Stimulated activated CD4-positive, alpha-beta T cell treated with anti-CD3 and anti-CD28 coated beads, Interleukin-2, amount 100 ng/mL, for 24 hours (primary cell): ENCODE measurements around the gene ITPK1.

Source experiments
- DNase-seq, 2 donors: peaks; one replicate each; pipeline ENCODE4 v3.0.0-alpha.2; 2020

ITPK1 gene

DNA sequence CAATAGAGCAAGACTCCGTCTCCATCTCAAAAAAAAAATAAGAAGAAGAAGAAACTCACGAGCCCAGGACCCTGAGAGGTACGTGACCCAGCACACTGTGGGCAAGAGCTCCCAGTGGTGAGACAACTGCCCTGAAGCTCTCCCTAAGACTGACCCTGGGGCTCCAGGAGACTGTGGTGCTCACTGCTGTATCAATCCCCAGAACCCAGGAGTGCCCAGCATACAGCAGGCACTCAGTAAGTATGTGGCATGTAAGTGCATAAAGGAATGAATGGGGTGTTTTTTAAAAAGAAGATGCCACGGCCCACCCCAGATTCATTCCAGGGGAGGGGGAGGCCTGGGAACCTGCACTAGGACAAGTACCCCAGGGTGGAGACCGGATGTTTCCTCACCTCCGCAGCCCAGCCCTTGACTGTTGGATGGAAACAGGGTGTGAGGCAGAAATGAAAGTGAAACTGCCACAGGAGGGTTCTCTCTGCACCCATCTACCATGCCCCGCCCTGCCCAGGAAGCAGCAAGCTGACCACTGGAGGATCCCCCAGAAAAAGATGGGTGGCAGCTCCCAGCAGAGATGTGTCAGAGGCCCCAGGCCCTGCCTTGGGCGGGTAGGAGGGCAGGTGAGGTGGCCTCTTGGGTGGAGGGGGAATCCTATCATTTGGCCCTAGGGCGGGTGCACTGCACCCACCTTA is 12.2 kb downstream of the ITPK1 start:
- peak; percentile 57 to 59 for DNase-seq

DNA sequence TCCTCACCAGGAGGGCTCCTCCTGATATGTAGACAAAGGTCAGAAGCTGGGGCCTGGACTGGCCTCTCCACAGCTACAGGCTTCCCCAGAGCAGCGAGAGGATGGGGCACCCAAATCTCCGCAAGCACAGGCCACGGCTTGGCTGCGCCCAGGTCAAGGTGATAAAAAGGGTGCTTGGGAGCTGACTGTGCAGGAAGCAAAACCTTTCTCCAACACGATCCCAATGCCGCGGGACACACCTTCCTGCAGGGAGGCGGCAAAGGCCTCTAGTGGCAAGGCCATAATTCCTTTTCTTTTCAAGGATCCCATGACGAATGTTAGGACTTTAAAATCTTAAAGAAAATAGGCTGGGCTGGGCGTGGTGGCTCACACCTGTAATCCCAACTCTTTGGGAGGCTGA is 13.6 kb downstream of the ITPK1 start:
- no peak for DNase-seq

DNA sequence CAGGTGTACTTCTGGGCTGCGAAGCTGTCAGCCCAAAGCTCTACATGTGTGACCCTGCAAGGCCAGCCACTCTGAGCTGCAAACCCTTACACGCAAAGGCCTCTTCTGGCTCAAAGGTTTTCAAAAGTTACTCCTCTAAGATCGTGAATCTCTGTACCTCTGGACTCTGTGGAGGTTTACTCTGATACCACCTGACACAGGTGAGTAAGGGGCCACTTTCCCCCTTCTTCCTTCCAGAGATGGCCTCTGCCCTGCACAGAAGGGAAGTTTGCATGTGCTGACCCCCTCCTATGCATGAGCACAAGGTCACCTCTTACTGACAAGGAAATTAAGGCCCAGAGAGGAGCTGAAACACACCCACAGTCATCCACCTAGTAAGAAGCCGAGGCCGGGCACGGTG is 14.5 kb downstream of the ITPK1 start:
- no peak for DNase-seq

DNA sequence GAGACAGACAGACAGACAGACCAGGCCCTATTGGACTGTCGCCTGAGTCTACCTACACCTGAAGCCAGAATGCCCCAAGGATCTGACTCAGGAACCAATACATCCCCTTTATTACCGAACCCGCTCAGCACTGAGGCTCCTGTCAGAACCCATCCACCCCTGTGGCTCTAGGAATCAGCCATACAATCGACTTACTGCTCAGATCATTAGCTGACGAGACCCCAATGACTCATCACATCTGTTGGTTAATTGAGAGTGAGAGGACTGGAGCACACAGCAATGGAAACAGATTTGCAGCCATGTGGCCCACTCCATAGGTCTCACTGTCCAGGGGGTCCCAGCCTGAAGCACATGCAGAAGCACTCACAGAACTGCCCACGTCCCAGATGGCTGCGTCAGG is 15.2 kb downstream of the ITPK1 start:
- DNase-seq: no peak

DNA sequence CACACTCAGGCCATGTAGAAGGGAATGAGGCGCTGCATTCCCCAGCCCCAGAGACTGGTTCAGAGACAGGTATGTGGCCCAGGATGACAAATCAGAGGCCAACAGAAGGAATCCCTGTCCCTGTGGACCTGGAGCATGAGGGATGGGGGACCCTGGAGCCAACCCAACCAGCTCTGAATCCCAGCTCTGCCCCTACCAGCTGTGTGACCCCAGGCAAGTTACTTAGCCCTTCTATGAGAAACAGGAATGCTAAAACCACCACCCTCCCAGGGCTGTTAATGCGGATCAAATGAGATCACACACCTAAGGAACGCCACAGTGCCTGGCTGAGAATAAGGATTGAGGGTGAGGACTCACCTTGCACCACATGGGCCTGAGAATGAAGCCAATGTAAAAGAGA is 15.6 kb downstream of the ITPK1 start:
- DNase-seq: no peak

DNA sequence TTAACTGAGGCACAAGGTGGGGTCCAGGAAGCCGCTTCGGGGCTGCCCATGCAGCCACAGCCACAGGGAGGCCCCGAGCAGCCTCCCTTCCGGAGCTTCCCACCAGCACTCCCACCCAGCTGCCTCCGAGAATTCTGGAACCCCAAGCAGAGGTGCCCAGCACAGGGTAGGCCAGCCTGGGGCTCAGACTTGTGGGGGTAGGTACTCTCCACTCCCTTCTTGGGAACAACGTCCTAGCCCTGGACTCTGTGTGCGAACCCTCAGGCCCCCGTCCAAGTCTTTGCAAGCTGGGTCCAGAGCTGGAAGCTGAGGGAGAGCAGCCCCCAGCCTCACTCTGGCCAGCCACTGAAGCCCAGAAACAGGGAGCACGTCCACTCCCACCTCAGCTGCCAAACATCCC is 16.1 kb downstream of the ITPK1 start:
- DNase-seq: no peak

DNA sequence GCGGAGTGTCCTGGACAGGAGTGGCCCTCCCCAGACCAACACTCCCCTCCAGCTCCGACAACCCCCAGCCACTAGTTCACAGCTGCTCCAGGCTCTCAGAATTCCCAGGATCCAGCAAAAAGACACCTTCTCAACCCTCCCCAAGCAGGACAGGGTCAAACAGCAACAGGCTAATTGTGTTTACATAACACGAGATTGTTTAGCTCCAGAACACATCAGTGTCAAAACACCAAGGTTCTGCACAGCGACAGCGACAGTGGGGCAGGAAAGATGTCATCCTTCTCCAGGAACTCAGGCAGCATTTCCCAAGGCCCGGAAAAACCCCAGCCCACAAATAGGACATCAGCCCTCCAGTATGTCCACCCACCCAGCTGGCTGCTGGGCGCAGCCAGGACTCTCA is 16.5 kb downstream of the ITPK1 start:
- no peak for DNase-seq

DNA sequence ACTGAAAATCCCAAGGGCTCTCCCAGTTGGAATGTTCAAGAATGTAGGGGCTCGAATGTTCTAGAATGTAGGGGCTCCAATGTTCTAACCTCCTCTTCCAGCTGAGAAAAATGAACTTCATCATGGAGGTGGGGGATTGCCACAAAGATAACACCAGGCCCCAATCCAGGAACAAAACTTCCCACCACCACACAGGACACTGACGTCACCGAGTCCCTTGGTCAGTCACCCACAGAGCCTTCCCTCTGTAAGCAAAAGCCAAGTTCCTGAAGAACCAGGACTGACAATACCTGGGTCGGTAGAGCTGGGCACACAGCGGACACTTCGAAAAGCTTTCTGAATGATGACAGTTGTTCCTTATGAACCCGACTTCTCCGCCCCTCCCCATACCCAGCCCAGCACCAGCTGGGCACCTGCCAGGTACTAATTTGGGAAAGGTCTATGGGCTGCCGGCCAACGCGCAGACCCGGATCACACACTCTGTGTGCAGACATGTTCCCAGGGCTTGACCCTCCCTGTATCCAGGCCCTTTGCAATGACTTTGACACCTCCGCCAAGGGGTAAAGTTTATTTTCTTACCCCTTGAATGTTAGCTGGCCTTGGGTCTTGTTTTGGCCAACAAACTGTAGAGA is 18.9 kb downstream of the ITPK1 start:
- no peak for DNase-seq

DNA sequence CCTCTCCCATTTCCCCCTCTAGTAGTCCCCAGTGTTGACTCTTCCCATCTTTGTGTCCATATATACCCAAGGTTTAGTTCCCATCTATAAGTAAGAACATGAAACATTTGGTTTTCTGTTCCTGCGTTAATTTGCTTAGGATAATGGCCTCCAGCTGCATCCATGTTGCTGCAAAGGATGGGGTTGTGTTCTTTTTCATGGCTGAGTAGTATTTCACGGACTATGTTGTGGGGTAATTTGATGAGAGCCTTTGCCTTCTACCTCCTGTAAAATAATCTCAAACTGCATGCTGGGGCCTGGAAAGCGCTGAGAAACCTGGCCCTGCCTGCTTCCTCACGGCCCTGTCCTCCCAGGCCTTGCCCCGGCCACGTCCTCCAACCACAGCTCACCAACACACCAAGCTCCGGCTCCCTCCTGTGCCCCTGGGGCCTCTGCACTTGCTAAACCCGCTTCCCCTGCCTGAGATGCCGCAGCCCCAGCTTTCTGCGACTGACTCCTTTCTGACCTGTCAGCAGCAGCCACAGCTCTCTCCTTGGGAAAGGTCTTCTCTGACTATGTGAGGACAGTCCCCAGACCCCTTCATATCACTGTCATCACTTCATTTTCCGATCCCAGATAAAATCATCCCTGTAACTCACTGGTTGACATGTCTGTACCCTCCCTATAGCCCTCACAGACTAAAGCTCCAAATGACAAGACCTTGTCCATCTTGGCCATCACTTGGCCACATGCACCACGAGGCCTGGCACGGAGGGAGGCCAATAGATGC is 19.8 kb downstream of the ITPK1 start:
- no peak for DNase-seq

DNA sequence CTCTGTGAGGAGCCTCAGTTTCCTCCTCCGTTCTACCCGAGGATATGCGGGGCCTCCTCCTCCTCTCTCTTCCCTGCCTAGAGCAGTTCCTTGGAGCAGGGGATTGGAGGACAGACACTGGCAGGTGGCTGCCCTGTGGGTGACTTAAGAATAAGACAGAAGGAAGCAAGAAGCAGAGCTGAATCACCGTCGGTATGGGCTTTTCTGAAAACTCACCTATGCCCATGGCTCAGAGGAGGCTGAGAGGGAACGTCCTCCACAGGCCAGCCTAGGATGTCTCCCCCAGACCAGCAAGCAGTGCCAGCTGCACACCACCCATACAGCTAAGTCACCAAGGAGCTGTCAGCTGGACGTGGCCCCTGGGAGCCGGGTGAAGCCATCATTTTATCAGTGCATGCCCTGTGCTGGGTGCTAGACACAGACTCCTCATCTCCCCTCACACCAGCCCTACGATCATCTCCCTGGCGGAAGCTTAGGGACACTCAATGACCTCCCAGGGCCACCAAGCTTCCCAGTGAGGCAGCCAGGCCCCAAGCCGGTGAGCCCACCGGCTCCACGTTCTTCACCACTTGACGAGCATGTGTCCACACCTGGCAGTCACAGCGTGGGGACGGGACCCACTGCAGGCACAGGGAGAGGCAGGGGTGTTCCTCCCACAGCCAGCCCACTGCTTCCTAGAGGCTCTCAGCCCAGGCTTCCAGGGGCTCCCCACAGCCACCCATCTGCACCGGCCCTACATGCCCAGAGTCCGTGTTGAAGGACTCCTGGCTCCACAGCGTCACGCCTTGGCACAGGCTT is 21.4 kb downstream of the ITPK1 start:
- no peak for DNase-seq

DNA sequence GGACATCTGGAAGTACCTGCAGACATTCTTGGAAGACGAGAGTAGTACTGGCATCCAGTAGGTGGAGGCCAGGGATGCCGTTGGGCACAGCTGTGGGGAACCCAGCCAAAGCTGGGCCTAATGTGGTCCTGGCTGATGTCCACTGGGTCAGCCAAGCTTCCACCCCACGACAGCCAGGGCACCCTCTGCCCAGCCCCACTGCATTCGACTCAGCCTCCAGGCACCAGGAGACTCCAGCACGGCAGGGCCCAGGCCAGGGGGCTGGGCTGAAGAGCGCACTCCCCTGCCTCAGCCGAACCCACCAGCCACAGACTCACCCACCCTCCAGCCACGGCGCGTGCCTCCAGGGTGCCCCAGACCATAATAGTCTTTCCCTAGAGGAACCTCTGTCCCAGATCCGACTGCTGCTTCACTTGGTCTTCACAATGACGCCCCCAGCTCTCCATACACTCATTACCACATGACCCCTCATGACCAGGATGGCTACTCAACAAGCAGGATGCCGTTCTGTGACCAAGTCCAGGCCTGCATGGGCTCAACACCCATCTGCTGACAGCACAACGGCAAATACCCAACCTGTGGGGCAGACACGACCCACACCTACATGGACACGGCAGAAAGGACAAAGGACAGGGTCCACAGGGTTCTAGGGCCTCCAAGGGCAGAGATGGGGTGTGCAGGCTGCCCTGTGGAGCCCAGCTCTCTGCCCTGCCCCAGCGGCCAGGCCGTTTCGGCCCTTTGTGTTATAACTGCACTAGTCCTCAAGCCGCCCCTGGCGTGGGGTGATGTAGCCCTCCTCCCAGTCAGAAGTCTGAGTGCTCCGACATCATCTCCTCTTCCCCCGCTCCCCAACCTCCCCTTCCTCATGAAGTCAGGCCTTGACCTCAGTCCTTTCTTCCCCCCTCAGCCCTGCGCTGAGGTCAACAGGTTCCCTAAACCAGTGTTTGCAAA is 22.8 kb downstream of the ITPK1 start:
- DNase-seq: no peak

DNA sequence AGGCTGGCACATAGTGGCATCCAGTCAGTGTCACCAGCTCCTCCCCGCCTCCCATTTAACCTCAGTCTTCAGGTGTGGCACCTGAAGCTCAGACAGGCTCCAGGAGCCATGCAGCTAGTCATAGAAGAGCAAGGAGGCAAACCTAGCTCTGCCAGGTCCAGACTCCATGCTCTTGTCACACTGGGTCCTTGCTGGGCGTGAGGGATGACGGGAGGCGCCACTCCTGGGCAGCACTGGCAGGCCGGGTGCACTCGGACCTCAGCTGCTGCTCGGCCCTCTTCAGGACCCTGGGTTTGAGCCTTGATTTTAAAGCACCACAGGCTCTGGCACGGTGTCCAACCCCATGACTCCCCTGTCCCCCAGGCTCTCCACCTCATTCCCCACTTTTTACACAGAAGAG is 24.1 kb downstream of the ITPK1 start:
- no peak for DNase-seq

DNA sequence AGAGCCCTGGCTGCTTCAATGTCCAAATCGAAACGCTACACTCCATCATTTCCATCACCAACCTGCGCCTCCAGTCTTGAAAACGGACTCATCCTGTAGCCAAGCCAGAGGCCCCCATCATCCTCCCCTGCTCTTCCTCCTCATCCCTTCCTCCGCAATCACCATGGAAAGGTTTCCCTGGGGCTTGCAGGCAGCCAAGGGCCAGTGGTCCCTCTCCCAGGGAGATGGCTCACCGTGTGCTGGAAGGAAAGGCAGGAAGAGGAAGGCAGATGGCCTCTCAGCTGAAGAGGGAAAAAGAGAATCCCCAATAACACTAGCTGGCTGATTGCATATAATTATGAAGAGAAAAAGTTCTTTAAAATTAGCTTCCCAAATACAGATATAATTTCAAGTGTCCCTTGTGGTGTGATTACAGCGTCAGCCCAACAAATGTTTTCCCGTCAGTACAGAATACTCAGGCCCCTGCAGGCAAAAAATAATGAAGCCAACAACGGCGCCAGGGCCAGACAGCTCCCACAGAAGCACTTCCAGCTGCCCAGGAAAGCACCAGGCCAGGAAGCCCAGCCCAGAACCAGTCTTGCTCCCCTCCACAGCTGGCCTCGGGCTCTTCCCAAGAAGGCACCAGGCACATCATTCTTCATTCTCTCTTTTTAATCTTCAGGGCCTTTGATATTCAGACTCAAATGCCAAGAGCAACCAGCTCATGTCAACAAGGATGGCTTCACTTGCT is 24.7 kb downstream of the ITPK1 start:
- DNase-seq: no peak

DNA sequence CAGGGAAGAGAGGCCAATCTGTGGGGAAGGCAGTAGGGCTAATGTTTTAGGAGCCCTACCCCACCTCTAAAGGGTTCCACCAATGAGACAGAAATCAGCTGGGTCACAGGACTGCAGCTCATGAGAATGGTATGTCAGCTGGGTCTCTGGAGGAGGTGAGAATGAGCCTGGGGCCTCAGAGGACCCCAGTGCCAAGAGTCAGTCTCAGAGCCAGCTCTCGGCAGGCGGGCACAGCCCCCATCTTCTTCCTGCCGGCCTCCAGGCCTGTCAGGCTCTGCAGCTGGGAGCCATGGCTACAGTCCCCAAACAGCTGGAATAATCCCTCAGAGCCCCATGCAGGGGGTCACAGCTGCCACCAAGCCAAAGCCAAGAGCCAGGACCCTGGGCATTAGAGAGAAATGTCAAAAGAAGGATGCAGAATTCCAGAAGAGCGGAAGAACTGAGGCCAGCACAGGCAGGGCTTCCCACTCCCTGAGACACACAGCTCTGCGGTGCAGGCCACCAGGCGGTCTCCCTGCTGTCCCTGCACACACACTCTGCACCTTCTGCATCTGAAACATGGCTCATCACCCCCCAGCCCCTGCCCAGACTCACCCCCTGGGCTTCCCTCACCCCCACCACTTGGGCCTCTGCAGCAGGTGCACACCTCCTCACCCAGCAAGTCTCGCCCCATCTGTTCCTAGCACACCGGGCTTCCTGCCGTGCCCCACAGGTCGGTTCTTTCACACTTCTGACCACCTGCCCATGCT is 26.0 kb downstream of the ITPK1 start:
- DNase-seq: no peak

DNA sequence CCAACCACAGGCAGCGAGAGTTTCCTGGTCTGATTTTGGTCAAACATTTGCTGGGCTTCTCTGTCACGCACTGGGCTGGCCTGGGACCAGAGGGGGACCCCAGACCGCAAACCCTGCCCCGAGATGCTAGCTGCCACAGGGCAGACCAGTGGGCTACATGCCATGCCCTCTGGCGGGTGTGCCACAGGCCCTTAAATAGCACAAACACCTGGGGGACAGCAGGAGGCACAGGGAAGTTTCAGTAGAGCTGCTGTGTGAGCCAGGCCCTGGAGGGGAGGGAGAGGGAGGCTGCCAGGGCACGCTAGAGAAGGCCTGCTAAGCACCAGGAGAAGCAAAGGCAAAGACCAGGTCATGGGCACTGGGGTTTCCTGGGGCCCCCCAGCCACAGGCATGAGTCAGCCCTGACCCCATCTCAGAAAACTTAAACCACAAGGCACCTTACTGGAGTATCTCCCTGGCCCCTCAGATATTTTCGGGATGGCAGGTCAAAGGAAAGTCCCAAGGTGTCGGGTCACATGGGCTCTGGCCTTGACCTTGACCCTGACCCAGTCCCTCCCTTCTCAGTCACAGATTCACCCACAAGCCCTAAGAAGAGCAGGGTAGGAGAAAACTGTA is 29.2 kb downstream of the ITPK1 start:
- no peak for DNase-seq

DNA sequence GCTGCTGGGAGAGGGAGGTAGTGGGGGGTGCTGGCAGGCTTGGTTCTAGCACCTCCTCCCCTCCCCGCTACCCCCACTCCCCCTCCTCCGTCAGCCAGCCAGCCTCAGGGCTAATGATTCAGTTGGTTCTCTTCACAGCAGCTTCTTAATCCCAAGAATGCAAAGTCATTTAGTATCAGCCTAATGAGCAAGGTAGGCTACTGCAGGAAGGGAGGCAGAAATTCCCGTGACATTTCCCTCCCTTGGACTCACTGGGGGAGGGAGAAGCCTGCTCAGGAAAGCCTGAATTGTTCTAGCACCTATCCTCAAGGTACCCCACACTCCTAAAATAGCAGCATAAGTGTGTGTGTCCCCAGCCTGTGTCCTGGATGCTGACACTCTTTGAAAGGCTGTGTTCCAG is 29.8 kb downstream of the ITPK1 start:
- DNase-seq: no peak

DNA sequence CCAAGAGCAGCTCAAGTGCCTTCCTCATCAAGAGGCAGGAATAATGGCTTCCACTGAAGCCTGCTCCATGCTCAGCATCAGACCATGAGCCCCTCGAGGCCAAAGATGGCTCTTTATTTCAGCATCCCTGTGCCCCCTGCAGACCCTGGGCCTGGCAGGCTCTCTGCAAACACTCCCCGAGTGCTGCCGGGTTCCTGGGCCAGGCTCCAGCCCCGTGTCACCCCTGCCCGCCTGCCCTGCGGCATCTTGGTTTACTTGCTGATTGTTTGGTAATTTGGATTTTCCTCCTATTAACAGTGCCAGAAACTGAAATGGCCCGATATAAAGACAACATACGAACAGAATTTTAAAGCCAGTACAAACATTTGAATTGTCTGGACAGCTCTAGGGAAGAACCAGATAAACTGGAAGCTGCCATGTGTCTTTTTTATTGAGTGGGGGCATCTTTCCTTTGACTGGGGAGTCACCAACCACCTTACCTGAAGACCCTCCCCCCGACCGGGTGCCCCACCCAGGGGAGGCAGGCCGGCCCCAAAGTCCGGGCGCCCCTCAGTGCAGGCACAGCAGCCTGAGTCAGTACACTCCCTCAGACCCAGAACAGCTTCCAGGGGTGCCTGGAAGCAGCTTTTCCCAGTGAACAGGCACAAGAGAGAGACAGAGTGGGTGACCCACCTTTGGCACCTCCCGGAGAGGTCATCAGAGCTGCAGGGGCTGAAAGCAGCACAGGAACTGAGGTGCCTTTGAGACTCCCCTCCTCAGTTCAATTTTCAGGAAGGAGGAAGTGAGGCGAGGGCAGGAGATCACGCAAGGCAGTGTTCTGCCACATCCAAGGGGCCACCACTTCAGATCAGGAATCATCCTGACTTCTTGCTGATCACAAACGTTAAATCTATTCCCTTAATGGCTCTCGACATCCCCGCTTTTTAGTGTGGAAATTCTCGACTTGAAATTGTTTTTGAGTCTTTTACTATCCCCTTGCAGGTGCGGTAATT is 30.6 kb downstream of the ITPK1 start:
- no peak for DNase-seq

DNA sequence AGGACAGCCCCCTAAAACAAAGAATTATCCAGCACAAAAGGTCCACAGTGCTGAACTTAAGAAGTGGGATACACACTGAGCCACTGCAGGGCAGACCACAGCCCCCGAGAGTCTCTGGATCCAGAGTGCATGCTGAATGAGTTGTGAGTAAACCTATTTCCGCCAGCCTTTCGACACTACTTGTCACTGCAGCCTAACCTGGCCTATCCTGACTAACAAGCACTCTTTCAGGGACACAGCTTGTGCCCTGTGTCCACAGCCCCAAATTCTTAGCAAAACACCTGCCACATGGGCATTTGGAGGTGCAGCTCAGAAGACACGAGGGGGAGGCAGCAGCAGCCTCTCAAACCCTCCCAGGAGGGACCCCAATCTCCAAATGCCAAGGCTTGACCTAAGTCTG is 31.3 kb downstream of the ITPK1 start:
- DNase-seq: no peak

DNA sequence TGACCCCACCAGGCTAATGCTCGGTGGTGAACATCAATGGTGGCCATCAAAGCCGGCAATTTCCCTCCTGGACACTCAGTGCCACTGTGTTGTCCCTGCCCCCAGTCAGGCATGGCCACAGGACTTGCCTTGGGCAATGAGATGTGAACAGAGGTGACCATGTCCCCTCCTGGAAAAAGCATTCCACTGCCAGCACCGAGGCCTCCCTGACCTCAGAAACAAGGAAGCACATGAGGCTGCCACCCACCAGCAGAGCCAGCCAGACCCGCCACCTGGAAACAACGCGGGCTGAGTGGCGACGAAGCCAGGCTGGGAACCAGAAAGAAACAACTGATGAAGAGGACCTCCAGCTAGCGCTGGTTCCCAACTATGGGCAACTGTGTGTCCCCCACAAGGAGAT is 31.8 kb downstream of the ITPK1 start:
- no peak for DNase-seq
